GM15510 (cell line): ENCODE measurements around the gene SH2B2.

Experiments
- POLR2A ChIP-seq: IDR thresholded peaks from 3 replicates; pipeline ENCODE4 v1.6.1; 2011; ENCODE audit warnings: borderline replicate concordance; ENCODE audit not compliant: insufficient read length; ENCODE audit errors: extremely low read depth

SH2B2 gene

DNA sequence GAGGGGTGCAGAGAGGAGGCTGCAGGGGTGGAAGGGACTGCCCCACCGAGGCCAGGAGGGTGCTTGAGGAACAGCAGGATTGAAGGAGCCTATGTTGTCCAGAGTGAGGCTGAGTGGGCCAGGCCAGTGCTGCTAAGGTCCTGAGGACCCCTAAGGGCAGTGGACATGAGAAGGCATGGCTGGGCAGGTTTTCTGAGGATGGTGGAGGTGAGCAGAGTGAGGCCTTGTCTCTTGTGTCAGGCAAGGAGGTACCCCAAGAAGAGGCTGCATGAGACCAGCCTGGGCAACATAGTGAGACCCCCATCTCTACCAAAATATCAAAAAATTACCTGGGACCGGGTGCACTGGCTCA lies 5.2 kb downstream of the SH2B2 start:
- TF ChIP-seq POLR2A, result no peak

DNA sequence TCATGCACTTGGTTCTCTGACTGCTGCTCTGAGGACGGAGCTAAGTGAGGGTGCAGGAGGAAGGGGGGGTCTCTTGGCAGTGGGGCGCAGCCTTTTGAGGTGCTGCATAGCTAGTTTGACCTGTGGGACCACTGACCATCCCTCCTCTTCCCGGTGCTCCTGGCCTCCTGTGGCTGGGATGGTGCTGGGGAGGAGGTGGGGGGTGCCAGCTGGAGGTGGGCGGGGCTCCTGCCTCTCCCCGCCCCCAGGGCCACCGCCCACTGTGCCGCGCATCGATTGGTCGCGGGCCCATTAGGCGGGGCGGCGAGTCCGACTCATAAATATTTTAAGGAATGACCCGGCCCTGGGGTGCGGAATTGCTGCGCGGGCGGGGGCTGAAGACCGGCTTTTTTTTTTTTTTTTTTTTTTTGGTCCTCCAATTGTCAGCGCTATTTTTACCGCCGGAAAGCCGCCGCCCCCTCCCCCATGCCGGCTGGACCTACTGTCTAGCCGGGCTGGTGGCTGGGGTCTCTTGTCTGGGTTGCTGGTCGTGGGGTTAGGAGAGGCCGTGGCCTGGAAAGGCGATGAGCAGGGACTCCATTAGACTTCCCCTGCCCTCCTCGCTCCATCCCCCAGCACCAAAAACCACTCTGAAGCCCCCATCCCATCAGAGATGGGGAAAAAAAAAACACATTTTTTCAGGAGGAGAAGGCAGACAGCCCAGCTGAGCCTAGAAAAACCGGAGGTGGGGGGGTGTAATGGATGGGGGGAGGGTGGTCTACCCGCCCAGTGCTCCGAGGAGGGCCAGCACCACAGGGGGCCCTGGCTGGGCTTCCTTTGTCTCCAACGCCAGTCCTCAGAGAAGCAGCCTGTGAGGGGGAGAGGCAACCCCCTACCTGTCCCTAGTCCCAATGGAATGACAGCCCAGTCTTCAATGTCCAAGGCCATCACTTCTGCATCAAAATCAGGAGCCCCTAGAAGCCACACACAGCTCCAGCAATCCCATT lies 6.4 kb downstream of the SH2B2 start:
- no peak for TF ChIP-seq POLR2A

DNA sequence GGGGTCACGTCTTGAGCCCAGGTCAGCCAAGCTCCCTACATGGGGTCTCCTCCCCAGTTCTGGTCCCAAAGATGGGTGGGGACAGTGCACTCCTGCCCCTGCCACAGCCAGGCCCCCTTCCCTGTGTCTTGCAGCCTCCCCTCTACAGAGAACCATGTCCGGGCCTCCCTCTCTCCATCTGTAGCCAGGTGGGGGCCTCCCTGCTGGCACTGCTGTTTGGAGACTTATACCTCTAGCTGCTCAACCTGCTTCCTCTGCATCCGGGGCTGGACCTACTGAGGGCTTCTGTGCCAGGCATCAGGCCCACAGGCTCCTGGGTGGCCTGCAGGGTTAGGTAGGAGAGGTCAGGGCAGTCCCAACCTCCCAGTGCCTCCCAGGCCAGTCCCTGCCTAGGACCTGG lies 7.9 kb downstream of the SH2B2 start:
- no peak for TF ChIP-seq POLR2A

DNA sequence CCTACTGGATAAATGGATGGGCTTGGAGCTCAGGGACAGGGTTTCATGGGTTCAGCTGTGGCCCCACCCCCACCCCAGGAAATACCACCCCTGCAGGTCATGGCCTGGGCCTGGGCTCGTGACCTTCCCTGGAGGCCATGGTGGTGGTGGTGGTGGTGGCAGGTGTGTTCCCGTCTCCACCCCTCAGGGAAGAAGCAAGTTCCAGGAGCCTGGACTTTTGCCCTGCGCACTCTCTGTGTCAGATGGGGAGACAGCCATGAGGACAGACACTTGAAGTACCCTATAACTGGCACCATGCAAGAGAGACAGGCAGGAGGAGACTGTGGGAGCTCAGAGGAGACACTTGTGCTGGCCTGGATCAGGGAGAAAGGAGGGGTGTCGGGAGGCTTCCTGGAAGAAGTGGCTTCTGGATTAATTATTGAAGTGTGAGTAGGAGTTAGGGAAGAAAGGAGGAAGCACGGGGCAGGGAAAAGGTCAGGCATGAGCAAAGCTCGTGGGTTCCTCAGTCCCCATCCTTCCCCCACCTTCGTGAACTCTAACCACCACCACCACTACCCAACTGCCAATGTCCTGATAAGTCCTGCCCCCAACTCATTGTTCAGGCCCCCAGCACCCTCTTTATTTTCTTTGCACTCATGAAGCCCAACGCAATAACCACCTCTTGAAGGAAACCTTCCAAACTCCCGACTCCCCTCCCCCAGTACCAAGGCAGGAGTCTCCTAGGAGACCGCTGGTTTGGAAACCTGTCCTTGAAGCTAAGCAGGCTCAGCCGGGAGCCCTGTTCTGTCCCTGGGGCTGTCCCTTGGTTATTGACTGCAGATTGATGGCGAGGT lies 8.9 kb downstream of the SH2B2 start:
- no peak for TF ChIP-seq POLR2A

DNA sequence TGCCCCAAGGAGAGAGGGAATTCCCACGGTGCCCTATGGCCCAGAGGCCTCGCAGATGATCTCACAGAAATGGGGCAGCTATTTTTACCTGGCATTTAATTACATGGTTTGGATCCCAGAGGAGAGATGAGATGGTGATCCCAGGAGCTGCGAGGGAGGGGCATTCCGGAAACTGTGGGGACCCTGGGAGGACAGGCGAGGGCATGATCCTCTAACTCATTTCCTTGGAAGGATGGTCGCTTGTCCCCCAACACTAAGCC lies 9.4 kb downstream of the SH2B2 start:
- no peak for TF ChIP-seq POLR2A

DNA sequence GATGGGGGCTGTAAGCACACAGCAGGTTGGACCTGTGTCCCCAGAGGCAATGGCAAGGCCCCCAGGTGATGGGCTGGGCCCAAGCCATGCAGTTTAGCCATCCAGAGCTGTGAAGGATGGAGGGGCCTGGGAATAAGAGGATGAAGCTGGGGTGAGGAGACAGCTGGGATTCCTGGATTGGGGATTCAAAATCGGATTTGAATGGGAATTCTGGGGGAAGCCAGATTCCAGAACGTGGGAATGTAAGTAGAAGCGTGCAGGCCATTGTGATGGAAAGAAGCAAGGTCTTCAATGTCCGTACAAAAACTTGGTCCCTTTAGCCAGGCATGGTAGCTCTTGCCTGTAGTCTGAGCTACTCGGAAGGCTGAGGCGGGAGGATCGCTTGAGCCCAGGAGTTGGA lies 9.8 kb downstream of the SH2B2 start:
- TF ChIP-seq POLR2A, result no peak

DNA sequence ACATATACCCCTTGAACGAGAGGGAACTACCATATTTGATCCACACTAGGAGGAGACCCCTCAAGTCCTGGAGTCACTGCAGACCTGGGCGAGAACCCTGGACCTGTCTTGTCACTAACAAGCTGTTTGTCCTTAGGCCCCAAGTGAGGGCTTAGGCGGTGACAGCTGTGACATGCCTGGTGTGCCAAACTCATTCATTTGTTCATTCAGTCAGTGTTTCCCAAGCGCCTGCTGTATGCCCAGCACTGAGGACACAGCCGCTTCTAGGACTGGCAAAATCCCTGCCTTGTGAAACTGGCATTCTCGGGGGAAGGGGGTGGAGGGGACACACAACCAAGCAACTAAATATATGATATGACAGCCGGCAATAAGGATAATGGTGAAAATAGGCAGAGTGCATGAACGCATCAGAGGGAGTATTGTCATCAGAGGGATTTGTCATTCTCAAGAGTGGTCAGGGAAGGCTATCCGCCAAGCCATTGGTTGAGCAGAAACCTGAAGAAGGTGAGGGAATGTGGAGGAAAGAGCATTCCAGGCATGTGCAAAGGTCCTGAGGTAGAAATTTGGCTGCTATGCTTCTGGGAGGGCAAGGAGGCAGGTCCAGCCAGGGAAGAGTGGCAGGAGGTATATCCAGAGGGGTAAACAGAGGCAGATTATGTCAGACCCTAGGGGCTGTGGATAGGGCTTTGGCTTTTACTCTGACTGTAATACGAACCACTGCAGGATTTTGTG lies 11.0 kb downstream of the SH2B2 start:
- TF ChIP-seq POLR2A, result no peak

DNA sequence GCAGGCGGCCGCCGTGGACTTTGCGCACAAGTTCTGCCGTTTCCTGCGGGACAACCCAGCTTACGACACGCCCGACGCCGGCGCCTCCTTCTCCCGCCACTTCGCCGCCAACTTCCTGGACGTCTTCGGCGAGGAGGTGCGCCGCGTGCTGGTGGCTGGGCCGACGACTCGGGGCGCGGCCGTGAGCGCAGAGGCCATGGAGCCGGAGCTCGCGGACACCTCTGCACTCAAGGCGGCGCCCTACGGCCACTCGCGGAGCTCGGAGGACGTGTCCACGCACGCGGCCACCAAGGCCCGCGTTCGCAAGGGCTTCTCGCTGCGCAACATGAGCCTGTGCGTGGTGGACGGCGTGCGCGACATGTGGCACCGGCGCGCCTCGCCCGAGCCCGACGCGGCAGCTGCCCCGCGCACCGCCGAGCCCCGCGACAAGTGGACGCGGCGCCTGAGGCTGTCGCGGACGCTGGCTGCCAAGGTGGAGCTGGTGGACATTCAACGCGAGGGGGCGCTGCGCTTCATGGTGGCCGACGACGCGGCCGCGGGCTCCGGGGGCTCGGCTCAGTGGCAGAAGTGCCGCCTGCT lies 14.1 kb downstream of the SH2B2 start:
- peak; percentile 2 for TF ChIP-seq POLR2A

DNA sequence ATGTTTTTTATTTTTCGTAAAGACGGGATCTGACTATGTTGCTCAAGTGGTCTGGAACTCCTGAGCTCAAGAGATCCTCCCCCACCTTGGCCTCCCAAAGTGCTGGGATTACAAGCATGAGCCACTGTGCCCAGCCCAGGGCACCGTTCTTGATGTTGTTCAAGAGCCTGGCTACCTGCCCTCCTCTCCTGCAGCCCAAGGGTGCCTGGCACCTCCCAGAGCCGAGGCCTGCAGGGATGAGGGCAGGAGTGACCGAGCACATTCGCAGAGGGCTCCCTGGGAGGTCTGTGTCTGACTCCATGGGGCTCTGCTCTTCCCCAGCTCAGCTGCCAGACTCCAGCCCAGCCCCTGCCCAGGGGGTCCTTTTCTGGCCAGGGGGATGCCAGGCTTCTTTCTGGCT lies 15.4 kb downstream of the SH2B2 start:
- TF ChIP-seq POLR2A, result no peak

DNA sequence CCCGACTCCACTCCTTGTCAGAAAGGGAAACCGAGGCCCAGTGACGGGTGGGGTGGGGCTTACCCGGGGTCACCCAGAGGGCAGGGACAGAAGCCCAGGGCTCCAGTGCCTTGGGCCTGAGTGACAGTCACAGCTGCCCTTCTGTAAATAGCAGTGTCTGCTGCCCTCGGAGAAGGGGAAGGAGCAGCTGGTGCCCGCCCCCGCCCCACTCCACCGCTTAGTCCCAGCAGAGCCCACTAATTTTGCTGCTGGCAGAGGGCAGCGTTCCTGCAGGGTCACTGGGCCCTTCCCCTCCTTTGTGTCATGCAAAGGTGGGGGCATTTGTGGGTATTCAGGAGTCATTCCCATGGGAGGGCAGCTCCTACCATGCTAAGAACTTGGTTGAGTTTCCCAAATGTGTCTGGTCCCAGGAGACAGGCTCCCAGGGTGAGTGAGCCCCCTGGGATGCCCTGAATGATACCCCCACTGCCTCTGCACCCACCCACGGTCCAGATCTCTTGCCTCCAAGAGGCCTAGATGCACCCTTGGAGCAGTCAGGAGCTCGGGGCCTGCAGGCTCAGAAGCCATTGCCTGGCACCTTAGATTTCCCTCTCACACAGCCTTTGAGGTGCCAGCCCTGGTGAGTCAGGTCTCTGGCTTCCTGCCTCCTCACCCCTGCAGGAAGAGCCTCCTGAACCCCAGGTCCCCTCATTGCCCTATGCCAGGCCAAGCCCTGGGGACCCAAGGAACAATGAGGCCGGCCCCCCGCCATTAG lies 17.2 kb downstream of the SH2B2 start:
- TF ChIP-seq POLR2A, result no peak

DNA sequence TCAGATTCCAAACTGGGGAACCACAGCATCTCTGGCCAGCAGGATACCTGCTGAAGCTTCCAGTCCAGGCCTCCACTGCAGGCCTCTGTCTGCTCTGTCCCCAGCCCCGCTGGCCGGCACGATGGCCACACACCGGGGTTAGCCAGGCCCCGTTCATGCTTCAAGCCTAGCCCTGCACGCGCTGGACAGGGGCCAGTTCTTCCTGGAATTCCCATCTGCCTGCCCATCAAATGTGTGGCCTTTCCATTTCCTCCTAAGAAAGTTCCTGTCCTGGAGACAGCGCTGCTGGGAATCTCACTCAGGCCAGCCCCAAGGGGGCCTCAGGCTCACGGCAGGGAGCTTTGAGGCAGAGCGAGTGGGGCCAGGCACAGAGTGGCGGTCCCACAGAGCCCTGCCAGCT lies 18.0 kb downstream of the SH2B2 start:
- no peak for TF ChIP-seq POLR2A

DNA sequence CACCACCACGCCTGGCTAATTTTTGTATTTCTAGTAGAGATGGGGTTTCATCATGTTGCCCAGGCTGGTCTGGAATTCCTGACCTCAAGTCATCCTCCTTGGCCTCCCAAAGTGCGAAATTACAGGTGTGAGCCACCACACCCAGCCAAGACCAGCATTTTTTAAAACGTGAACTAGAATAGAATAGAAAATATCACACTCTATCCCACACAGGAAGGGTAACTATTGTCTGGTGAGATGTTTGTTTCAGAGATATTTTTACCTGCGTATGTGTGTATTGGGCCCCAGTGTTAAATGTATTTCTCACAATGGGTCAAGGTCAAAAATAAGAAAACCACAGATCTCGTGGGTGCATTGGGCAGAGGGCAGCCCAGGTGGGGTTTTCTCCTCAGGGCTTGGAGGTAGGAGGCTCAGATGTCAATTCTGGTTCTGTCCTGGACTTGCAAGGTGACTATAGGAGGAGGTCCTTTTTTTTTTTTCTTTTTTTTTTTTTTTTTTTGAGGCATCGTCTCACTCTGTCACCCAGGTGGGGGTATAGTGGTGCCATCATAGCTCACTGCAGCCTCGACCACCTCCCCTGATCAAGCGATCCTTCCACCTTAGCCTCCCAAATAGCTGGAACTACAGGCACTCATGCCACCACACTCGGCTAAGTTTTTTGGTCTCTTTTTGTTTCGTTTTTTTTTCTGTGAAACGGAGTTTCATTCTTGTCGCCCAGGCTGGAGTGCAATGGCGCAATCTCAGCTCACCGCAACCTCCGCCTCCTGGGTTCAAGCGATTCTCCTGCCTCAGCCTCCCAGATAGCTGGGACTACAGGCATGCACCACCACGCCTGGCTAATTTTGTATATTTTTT lies 19.0 kb downstream of the SH2B2 start:
- no peak for TF ChIP-seq POLR2A

DNA sequence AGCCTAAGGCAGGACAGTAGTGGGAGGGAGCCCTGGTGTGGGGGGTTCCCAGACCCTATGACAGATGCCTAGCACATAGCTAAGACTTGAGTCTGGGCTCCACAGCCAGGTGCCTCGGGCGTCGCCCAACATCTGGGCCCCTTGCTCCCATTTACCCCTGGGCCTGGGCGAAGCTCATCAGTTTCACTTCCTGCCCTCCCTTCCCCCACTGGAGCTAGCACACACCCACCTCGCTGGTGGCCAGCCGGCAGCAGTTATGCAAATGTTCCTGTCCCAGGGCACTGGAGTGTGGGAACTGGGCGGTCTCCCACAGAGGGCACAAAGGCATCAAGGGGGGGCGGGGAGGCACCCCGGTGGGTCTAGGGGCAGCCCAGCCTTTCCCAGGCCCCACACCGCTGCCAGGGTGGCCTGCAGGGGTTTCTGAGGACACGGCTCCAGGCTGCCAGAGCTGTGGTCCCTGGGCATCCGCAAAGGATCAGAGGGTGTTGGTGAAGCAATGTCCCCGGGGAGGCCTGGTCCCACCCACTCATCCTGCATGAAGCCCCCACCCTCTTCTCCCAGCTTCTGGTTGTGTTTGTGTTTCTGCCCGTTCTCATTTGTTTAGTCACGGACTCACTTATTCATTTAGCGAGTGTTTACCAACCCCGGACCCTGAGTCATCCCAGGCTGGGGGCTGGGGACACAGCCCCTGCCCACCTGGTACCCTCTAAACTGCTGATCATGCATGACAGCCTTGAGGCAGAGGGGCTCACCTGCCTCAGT lies 20.4 kb downstream of the SH2B2 start:
- TF ChIP-seq POLR2A, result peak; percentile 47
